Testis (tissue), 3 donors: ENCODE results near the gene KAT2A. TPM values are rescaled to one million over a fixed set of nuclear protein-coding genes. Genes with fewer than 3 reads are reported as not detected.
"Not testable (repeated sequence)": the region's sequence is repeated elsewhere in the genome, so short reads cannot be mapped to it uniquely, and the experiment has no call there.

Source experiments
- DNase-seq: peaks from one replicate; pipeline ENCODE4 v3.0.0-alpha.2; 2019
- H3K27ac ChIP-seq, 2 donors: fragments of 200-600 bp; sonication (generic); one replicate each; pipeline ENCODE4 v1.5.1; 2019
- H3K27me3 ChIP-seq: fragments of 200-600 bp; sonication (generic); one replicate; pipeline ENCODE4 v1.5.1; 2019
- H3K36me3 ChIP-seq: fragments of 200-600 bp; sonication (generic); one replicate; pipeline ENCODE4 v1.5.1; 2017; ENCODE audit warnings: low read depth; ENCODE audit errors: missing control alignments
- H3K4me1 ChIP-seq: fragments of 200-600 bp; sonication (generic); one replicate; pipeline ENCODE4 v1.5.1; 2019
- H3K4me3 ChIP-seq, 2 donors: fragments of 200-600 bp; sonication (generic); one replicate each; pipeline ENCODE4 v1.5.1; 2017 to 2019
- H3K9me3 ChIP-seq: fragments of 200-600 bp; sonication (generic); one replicate; pipeline ENCODE4 v1.5.1; 2017
- POLR2A ChIP-seq: fragments of 450-650 bp; IDR thresholded peaks from one replicate; pipeline ENCODE4 v1.6.1; 2017; ENCODE audit warnings: antibody characterized with exemption, mild to moderate bottlenecking, moderate library complexity
- WGBS, 2 donors: methylation state at CpG; one replicate each; pipeline ENCODE4 v1.1.5; 2018; 5-methylcytosine and 5-hydroxymethylcytosine counted together
- intact Hi-C: fragments of 100-400 bp; cut with DNase I; formaldehyde crosslinking; loops from one replicate; pipeline ENCODE4 v1.15.1; 2023; ENCODE audit warnings: low total_unique reads
- polyA plus RNA-seq: library from polyadenylated mRNA; stranded (reverse); fragments of 350-450 nt; fragmentation: Illumina TruSeq; extraction: RNeasy Lipid Tissue Mini Kit (QIAGEN cat#74804); gene quantifications from one replicate; pipeline ENCODE4 v1.2.3, GENCODE V29; 2014; ENCODE audit warnings: low read depth, low replicate concordance; ENCODE audit not compliant: insufficient read depth
- total RNA-seq, 2 donors: library from RNA; depleted of rRNA; stranded (reverse); fragments of >200 nt; gene quantifications; one replicate each; pipeline ENCODE4 v1.2.3, GENCODE V29; 2016
- TF ChIP-seq, protein P1 (sequence below), 3 experiments: fragments of 450-650 bp in 2 of 3; fragments of 200-600 bp in 1 of 3; sonication (generic) in 1 of 3; IDR thresholded peaks; one replicate each; pipeline ENCODE4 v1.5.1; 2016 to 2019; ENCODE audit warnings: antibody characterized with exemption in 3 of 3, mild to moderate bottlenecking in 2 of 3, moderate library complexity in 1 of 3

The KAT2A gene
- total and polyA plus RNA-seq, 3 donors from 2014 or later, result 37.6 to 111 (median 109) TPM

DNA sequence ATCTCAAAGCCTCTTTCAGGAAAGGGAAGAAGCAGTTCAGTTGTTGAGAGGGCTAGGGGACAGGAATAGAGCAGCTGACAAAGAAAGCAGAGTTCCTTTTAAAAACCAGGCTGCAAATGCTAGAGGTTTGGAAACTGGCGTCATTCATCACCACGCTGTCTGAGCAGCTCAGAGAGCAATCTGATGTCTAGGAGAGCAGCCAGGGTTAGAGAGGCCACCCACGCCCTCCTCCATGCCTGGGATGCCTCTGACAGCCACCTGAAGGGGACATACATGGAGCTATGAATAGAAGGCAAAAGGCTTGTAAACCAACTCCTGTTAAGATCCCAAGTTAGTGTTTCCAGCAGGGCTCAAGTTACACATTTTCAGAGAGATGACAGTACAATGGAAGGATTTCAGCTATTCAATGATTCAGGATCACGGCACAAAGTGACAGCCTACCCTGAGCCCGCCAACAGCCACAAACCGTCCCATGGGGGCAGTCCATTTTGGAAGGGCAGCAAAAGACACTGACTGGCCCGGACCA, 21.3 kb upstream of the KAT2A start:
- Histone ChIP-seq H3K4me3 (no peak overlapping the region), H3K9me3 (no peaks in the 10 kb centered on the region), H3K27me3 (no peaks in the 10 kb centered on the region), H3K27ac (no peak overlapping the region), H3K36me3 (no peaks in the 10 kb centered on the region), H3K4me1 (peaks cover 16% of the 10 kb centered on the region)
- DNase-seq, result no peak
- 76 to 82% methylated on average over 7 of the region's 7 CpGs for WGBS, 2 donors
- TF ChIP-seq, protein P1, sequence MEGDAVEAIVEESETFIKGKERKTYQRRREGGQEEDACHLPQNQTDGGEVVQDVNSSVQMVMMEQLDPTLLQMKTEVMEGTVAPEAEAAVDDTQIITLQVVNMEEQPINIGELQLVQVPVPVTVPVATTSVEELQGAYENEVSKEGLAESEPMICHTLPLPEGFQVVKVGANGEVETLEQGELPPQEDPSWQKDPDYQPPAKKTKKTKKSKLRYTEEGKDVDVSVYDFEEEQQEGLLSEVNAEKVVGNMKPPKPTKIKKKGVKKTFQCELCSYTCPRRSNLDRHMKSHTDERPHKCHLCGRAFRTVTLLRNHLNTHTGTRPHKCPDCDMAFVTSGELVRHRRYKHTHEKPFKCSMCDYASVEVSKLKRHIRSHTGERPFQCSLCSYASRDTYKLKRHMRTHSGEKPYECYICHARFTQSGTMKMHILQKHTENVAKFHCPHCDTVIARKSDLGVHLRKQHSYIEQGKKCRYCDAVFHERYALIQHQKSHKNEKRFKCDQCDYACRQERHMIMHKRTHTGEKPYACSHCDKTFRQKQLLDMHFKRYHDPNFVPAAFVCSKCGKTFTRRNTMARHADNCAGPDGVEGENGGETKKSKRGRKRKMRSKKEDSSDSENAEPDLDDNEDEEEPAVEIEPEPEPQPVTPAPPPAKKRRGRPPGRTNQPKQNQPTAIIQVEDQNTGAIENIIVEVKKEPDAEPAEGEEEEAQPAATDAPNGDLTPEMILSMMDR (IDR thresholded peaks at IDR 0.05), result no peak
- TF ChIP-seq POLR2A, result no peak
- intact Hi-C loops, result no loop called here

DNA sequence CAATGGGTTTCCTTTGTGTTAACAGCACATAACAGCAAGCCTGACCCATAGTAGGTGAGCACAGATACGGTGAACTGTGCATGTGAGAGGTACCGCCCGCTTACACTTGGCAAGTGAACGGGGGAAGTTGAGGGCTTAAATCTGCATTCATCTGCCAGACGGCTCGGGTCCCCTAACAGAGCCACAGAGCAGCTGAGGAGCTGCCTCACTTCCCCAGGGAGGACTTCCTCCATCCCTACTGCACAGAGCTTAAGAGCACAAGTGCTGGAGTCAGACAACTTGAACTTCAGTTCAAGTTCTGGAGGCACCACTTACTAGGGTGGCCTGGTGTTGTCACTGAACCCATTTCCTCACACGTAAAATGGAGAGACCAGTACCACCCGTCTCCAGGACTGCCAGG, 20.2 kb upstream of the KAT2A start:
- no peaks in the 10 kb centered on the region for H3K36me3 ChIP-seq
- H3K27me3 ChIP-seq, result no peaks in the 10 kb centered on the region
- no peaks in the 10 kb centered on the region for H3K9me3 ChIP-seq
- no peak overlapping the region for H3K27ac ChIP-seq
- no peak for DNase-seq
- peaks cover 21% of the 10 kb centered on the region for H3K4me1 ChIP-seq
- 75 to 85% methylated on average over 8 of the region's 8 CpGs for WGBS, 2 donors
- TF ChIP-seq, protein P1 (IDR thresholded peaks at IDR 0.05), result no peak
- TF ChIP-seq POLR2A, result no peak
- intact Hi-C loops, result no loop called here
- no peak overlapping the region for H3K4me3 ChIP-seq

DNA sequence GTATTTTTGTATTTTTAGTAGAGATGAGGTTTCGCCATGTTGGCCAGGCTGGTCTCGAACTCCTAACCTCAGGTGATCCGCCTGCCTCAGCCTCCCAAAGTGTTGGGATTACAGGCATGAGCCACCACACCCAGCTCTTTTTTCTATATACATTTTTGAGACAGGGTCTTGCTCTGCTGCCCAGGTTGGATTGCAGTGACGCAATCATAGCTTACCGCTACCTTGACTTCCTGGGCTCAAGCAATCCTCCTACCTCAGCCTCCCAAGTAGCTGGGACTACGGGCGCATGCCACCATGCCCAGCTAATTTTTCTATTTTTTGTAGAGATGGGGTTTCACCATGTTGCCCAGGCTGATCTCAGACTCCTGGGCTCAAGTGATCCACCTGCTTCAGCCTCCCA, 19.5 kb upstream of the KAT2A start:
- DNase-seq, H3K36me3 ChIP-seq, H3K4me3 ChIP-seq, H3K9me3 ChIP-seq, H3K27ac ChIP-seq, intact Hi-C loops, H3K27me3 ChIP-seq: not testable (repeated sequence)
- H3K4me1 ChIP-seq, result peaks cover 28% of the 10 kb centered on the region
- WGBS, 2 donors, result 95 to 97% methylated on average over 7 of the region's 7 CpGs

DNA sequence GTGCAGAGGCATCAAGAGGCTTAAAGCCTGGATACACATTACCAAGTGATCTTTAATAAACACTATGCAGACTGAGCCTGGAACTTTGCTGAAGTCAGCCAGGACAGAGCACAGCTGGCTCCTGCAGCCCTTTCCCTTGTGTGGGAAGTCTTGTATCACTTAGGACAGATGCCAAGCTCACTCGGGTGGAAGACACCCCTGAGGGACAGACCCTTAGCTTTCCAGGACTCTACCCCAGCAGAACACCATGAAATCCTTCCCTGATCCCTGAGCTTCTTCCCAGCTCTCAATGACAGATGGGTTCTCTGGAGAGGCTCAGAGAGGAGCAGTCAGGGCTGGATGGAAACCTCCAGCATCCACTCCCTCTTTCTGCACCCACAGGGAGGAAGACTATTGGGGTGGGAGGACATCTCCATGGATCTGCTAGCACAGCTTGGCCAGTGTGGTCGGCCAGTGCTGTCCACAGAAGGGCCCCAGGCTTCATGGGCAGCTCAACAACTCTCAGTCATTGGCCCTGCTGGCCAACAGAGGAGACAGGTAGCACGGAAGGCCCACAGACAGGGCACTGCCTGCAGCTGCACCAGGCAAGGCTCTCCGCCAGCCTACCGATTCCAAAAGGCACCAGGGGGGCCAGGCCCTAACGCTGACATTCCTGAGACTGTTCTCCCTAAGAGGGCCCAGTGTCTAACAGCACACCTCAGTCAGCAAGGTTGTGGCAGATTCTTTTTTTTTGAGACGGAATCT, 17.8 kb upstream of the KAT2A start:
- Histone ChIP-seq H3K4me1 (peaks cover 35% of the 10 kb centered on the region), H3K27ac (peak overlapping the region in 1 of 2 donors; percentile 29)
- peak; percentile 60 for DNase-seq

DNA sequence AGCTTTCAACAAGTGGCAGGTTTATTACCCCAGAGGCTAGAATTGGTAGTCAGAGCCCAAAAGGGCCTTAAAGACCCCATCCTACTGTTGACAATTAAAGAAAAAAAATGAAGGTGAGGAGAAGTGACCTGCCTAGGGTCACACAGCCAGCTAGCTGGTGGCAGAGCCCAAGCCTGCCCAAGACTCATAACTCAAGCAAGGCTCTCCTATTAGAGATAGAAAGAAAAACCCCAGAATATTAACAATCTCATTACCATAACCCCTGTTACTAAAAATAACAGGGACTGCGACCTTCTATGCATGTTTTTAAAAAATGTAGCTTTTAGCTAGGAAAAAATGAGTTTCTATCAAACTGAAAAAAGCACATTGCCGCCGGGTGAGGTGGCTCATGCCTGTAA, 15.5 kb upstream of the KAT2A start:
- TF ChIP-seq POLR2A, result no peak
- TF ChIP-seq, protein P1 (IDR thresholded peaks at IDR 0.05), result no peak
- H3K27ac ChIP-seq, result peak overlapping the region; percentile 15 to 71
- peaks cover 46% of the 10 kb centered on the region for H3K4me1 ChIP-seq
- H3K36me3 ChIP-seq, result no peaks in the 10 kb centered on the region
- no peaks in the 10 kb centered on the region for H3K9me3 ChIP-seq
- H3K27me3 ChIP-seq, result no peaks in the 10 kb centered on the region
- WGBS, 2 donors, result 44% methylated on average over 3 of the region's 3 CpGs
- intact Hi-C loops, result no loop called here
- DNase-seq, result no peak
- H3K4me3 ChIP-seq, result no peak overlapping the region

More for the DNA sequence above, 17.8 kb upstream of the KAT2A start:
- WGBS, 2 donors, result 49 to 76% methylated on average over 7 of the region's 7 CpGs
- Histone ChIP-seq H3K9me3 (no peaks in the 10 kb centered on the region), H3K27me3 (no peaks in the 10 kb centered on the region), H3K4me3 (no peak overlapping the region), H3K36me3 (no peaks in the 10 kb centered on the region)
- TF ChIP-seq, protein P1 (IDR thresholded peaks at IDR 0.05), result no peak
- TF ChIP-seq POLR2A, result no peak
- intact Hi-C loops, result no loop called here
